Panc1 (cell line): ENCODE results near the gene SUGCT. TPM values are rescaled to one million over a fixed set of nuclear protein-coding genes. Genes with fewer than 3 reads are reported as not detected.

ENCODE experiments used
- ATAC-seq: fragments of 200-7000 bp; cut with Tn5 transposase; 2 replicates; pipeline ENCODE4 v1.9.1; 2020; ENCODE audit warnings: mild to moderate bottlenecking, moderate library complexity
- BruUV-seq: library from RNA; stranded (reverse); fragments of 400-500 nt; replicated peaks from 2 replicates; lab custom pipeline; 2021; lab: Mats Ljungman, UMichigan
- CTCF ChIA-PET: fragments of 300-600 bp; sonication (Branson Sonifier 250); formaldehyde crosslinking; loops from one replicate; lab custom pipeline; 2022; ENCODE audit warnings: antibody characterized with exemption; lab: Charles Lee
- POLR2A ChIA-PET: fragments of 300-600 bp; sonication (Branson Sonifier 250); formaldehyde crosslinking; loops from one replicate; lab custom pipeline; 2022; ENCODE audit warnings: antibody characterized with exemption; lab: Charles Lee
- DNase-seq: peaks from one replicate; pipeline ENCODE4 v3.0.0-alpha.2; 2010; ENCODE audit warnings: low read depth, low spot score
- H3K27ac ChIP-seq: 2 replicates; pipeline ENCODE4 v1.5.1; 2011; ENCODE audit warnings: mild to moderate bottlenecking, low read length, inconsistent platforms
- H3K27me3 ChIP-seq: fragments of 200-500 bp; sonication (Bioruptor generic); 2 replicates; pipeline ENCODE4 v1.6.0; 2014; ENCODE audit warnings: low read length, inconsistent platforms; ENCODE audit not compliant: control insufficient read depth, insufficient read depth
- H3K36me3 ChIP-seq: fragments of 200-500 bp; sonication (Bioruptor generic); 2 replicates; pipeline ENCODE4 v1.5.1; 2014; ENCODE audit warnings: inconsistent platforms, mild to moderate bottlenecking, low read length, moderate library complexity; ENCODE audit not compliant: control insufficient read depth, insufficient read depth
- H3K4me1 ChIP-seq: 2 replicates; pipeline ENCODE4 v1.5.1; 2011; ENCODE audit warnings: inconsistent platforms, mild to moderate bottlenecking, low read length, moderate library complexity; ENCODE audit not compliant: control insufficient read depth, insufficient read depth
- H3K4me3 ChIP-seq, 2 experiments: 2 replicates each; pipeline ENCODE4 v1.5.1; 2011 to 2012; ENCODE audit warnings: low read depth in 2 of 2, low read length in 2 of 2, mild to moderate bottlenecking in 2 of 2, inconsistent platforms in 1 of 2, moderate library complexity in 1 of 2
- H3K9me3 ChIP-seq: fragments of 200-500 bp; sonication (Bioruptor generic); 2 replicates; pipeline ENCODE4 v1.5.1; 2014; ENCODE audit warnings: low read depth, mild to moderate bottlenecking, inconsistent platforms, low read length, moderate library complexity; ENCODE audit not compliant: control insufficient read depth, insufficient read depth
- POLR2AphosphoS5 ChIP-seq: IDR thresholded peaks from 2 replicates; pipeline ENCODE4 v1.6.1; 2012; ENCODE audit warnings: mild to moderate bottlenecking, low read depth, low read length, moderate library complexity
- SIN3A ChIP-seq: IDR thresholded peaks from 2 replicates; pipeline ENCODE4 v1.6.1; 2012; ENCODE audit warnings: low read depth, mild to moderate bottlenecking, low read length, moderate library complexity, borderline replicate concordance; ENCODE audit not compliant: insufficient read depth
- TCF7L2 ChIP-seq: IDR thresholded peaks from 2 replicates; pipeline ENCODE4 v1.6.1; 2011; ENCODE audit warnings: mild to moderate bottlenecking, low read depth, low read length, inconsistent platforms
- in situ Hi-C: cut with HindIII; loops from 2 replicates; pipeline ENCODE4 v1.10.0; 2016; ENCODE audit warnings: low sequenced_read_pairs, low pct_unique_long_range_greater_than_20kb
- intact Hi-C: fragments of 100-400 bp; cut with micrococcal nuclease; formaldehyde crosslinking; loops from one replicate; pipeline ENCODE4 v1.10.0; 2022; ENCODE audit not compliant: unreplicated experiment
- total RNA-seq: library from RNA; stranded (reverse); gene quantifications from one replicate; pipeline ENCODE4 v1.2.1, GENCODE V29; 2021; ENCODE audit not compliant: unreplicated experiment
- TF ChIP-seq, protein P1 (sequence below): fragments of 450-650 bp; IDR thresholded peaks from 2 replicates; pipeline ENCODE4 v1.5.1; 2017; ENCODE audit warnings: mild to moderate bottlenecking
- TF ChIP-seq, protein P2 (sequence below), 2 experiments: IDR thresholded peaks; 2 replicates each; pipeline ENCODE4 v1.6.1; 2011 to 2012; ENCODE audit warnings: low read depth in 2 of 2, control low read depth in 1 of 2, low read length in 1 of 2, mild to moderate bottlenecking in 1 of 2, moderate library complexity in 1 of 2; ENCODE audit not compliant: insufficient read depth in 1 of 2

The SUGCT gene
- total RNA-seq, 1 experiment from 2014 or later: 3.1 TPM

DNA sequence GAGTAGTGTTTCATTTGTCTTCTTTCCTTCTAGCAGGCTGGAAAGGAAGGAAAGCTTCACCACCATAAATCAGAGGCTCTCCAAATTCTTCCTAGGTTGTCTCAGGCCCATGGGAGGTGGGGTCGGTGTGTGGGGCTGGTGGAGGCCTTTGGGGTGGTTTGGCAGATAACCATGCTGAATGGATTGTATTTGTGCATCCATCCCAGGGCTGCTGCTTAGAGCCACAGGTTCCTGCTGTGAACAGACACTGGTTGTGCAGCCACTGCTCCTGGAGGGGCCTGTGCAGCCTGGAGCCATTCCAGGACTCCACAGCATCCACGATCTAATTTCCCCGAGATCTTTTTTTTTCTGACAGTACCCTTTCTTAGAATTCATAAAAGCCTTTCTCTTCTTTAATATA is 741.8 kb downstream of the SUGCT start:
- DNase-seq (no peak), ATAC-seq (no peak)
- no peaks in the 10 kb centered on the region for H3K9me3 ChIP-seq
- H3K36me3 ChIP-seq: no peaks in the 10 kb centered on the region
- POLR2A ChIA-PET: no interaction called here
- H3K27me3 ChIP-seq: no peaks in the 10 kb centered on the region
- no peaks in the 10 kb centered on the region for H3K4me1 ChIP-seq
- no peak overlapping the region for H3K4me3 ChIP-seq
- intact Hi-C loops: no loop called here
- TF ChIP-seq, protein P1, sequence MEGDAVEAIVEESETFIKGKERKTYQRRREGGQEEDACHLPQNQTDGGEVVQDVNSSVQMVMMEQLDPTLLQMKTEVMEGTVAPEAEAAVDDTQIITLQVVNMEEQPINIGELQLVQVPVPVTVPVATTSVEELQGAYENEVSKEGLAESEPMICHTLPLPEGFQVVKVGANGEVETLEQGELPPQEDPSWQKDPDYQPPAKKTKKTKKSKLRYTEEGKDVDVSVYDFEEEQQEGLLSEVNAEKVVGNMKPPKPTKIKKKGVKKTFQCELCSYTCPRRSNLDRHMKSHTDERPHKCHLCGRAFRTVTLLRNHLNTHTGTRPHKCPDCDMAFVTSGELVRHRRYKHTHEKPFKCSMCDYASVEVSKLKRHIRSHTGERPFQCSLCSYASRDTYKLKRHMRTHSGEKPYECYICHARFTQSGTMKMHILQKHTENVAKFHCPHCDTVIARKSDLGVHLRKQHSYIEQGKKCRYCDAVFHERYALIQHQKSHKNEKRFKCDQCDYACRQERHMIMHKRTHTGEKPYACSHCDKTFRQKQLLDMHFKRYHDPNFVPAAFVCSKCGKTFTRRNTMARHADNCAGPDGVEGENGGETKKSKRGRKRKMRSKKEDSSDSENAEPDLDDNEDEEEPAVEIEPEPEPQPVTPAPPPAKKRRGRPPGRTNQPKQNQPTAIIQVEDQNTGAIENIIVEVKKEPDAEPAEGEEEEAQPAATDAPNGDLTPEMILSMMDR: no peak
- TF ChIP-seq, protein P2, sequence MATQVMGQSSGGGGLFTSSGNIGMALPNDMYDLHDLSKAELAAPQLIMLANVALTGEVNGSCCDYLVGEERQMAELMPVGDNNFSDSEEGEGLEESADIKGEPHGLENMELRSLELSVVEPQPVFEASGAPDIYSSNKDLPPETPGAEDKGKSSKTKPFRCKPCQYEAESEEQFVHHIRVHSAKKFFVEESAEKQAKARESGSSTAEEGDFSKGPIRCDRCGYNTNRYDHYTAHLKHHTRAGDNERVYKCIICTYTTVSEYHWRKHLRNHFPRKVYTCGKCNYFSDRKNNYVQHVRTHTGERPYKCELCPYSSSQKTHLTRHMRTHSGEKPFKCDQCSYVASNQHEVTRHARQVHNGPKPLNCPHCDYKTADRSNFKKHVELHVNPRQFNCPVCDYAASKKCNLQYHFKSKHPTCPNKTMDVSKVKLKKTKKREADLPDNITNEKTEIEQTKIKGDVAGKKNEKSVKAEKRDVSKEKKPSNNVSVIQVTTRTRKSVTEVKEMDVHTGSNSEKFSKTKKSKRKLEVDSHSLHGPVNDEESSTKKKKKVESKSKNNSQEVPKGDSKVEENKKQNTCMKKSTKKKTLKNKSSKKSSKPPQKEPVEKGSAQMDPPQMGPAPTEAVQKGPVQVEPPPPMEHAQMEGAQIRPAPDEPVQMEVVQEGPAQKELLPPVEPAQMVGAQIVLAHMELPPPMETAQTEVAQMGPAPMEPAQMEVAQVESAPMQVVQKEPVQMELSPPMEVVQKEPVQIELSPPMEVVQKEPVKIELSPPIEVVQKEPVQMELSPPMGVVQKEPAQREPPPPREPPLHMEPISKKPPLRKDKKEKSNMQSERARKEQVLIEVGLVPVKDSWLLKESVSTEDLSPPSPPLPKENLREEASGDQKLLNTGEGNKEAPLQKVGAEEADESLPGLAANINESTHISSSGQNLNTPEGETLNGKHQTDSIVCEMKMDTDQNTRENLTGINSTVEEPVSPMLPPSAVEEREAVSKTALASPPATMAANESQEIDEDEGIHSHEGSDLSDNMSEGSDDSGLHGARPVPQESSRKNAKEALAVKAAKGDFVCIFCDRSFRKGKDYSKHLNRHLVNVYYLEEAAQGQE (IDR thresholded peaks at IDR 0.05; ENCODE audit: insufficient read depth in 1 of 2, low read depth in 2 of 2, low read length in 1 of 2): no peak
- no TSS peak for BruUV-seq
- CTCF ChIA-PET: no interaction called here
- H3K27ac ChIP-seq: no peak overlapping the region
- in situ Hi-C loops: no loop called here

DNA sequence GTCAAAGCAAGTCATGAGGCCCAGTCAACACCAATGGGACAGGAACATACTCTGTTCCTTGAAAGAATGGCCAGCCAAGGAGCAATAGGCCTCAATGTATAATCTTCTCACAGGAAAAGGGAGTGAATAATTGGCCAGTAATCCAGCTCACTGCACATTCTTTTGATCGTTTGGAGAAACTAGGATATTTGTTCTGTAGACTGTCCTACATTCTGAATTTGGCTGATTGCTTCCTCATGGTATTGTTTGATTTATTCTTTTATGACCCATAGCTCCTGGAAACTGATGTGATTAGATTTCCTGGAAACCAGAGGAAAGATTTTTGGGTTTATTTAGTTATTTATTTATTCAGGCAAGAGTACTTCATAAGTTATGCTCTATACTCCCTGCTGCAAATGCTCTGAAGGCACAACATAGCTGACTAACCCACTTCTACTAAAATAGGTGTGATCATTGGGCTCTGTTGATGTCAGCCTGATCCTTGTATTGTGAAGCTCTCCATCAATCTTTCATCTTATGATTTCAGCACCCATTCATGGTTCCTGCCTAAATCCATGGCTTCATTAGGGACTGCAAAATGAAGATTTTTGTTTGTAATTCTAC is 745.2 kb downstream of the SUGCT start:
- H3K4me3 ChIP-seq: no peak overlapping the region
- no peaks in the 10 kb centered on the region for H3K36me3 ChIP-seq
- intact Hi-C loops: no loop called here
- no peaks in the 10 kb centered on the region for H3K27me3 ChIP-seq
- no peak for ATAC-seq
- H3K27ac ChIP-seq: no peak overlapping the region
- no peak for DNase-seq
- POLR2A ChIA-PET: interaction anchor here (0.7 kb wide), 1 partner anchor 22 kb away, joined by 3 read pairs; no protein-coding TSS in a partner anchor
- H3K9me3 ChIP-seq: no peaks in the 10 kb centered on the region
- BruUV-seq: no TSS peak
- H3K4me1 ChIP-seq: no peaks in the 10 kb centered on the region
- CTCF ChIA-PET: no interaction called here
- TF ChIP-seq, protein P2 (IDR thresholded peaks at IDR 0.05; ENCODE audit: insufficient read depth in 1 of 2, low read depth in 2 of 2, low read length in 1 of 2): no peak
- TF ChIP-seq SIN3A (no peak), POLR2AphosphoS5 (no peak), TCF7L2 (no peak)
- TF ChIP-seq, protein P1: no peak
- in situ Hi-C loops: no loop called here
